NCI-H446 treated with DMSO at 0.1 percent for 48 hours (cell line): ENCODE measurements around the gene GPC2.
"Not testable (repeated sequence)": the region's sequence is repeated elsewhere in the genome, so short reads cannot be mapped to it uniquely, and the experiment has no call there.

Experiments
- DNase-seq: peaks from one replicate; lab custom pipeline; 2025; lab: John Stamatoyannopoulos, UW

GPC2 gene

GRCh38 chr7:100177045-100178001 lies at the start of gene GPC2, which contains the start of gene STAG3:
Gene GPC2 (minus strand): TSS chr7:100177381. CDS start chr7:100177199, 182 bp downstream.
Gene STAG3 (plus strand): TSS chr7:100177918. CDS start chr7:100180557, 2,639 bp downstream.
- DNase-seq: peak; percentile 90

- DNase-seq: not testable (repeated sequence)
These were observed 47.7 kb upstream of the GPC2 start for GRCh38 chr7:100224891-100225290.

- not testable (repeated sequence) for DNase-seq
These were observed 46.3 kb upstream of the GPC2 start for GRCh38 chr7:100223376-100223927.

- DNase-seq: no peak
These were observed 45.4 kb upstream of the GPC2 start for GRCh38 chr7:100222445-100223132.

GRCh38 chr7:100221767-100222444 lies 44.7 kb upstream of the GPC2 start:
- DNase-seq: no peak

- DNase-seq: no peak
These were observed 44.1 kb upstream of the GPC2 start for GRCh38 chr7:100221231-100221718.

GRCh38 chr7:100220586-100221230 lies 43.5 kb upstream of the GPC2 start:
- DNase-seq: no peak

GRCh38 chr7:100219801-100220585 lies 42.8 kb upstream of the GPC2 start, which contains the start of gene PVRIG:
Gene PVRIG (plus strand): TSS chr7:100219949. CDS start chr7:100219971, 22 bp downstream.
- DNase-seq: not testable (repeated sequence)

GRCh38 chr7:100219271-100219737 lies 42.1 kb upstream of the GPC2 start:
- no peak for DNase-seq

- not testable (repeated sequence) for DNase-seq
These were observed 40.8 kb upstream of the GPC2 start for GRCh38 chr7:100217934-100218333.

- DNase-seq: peak; percentile 41
These were observed 38.7 kb upstream of the GPC2 start for GRCh38 chr7:100215895-100216294.

GRCh38 chr7:100214356-100214755 lies 37.2 kb upstream of the GPC2 start:
- DNase-seq: not testable (repeated sequence)

GRCh38 chr7:100213672-100214071 lies 36.5 kb upstream of the GPC2 start:
- DNase-seq: no peak

GRCh38 chr7:100212631-100213286 lies 35.6 kb upstream of the GPC2 start:
- no peak for DNase-seq

- DNase-seq: no peak
These were observed 34.2 kb upstream of the GPC2 start for GRCh38 chr7:100211342-100211780.

GRCh38 chr7:100210805-100211204 lies 33.6 kb upstream of the GPC2 start:
- no peak for DNase-seq

- DNase-seq: no peak
These were observed 32.3 kb upstream of the GPC2 start for GRCh38 chr7:100209493-100209892.

- DNase-seq: no peak
These were observed 31.8 kb upstream of the GPC2 start for GRCh38 chr7:100208911-100209408.

- DNase-seq: no peak
These were observed 27.3 kb upstream of the GPC2 start for GRCh38 chr7:100204454-100204853.
